ENCODE results near the gene HMGCLL1. TPM values are rescaled to one million over a fixed set of nuclear protein-coding genes. Genes with fewer than 3 reads are reported as not detected.

Gene HMGCLL1
- total and polyA plus RNA-seq, 2 donors (not counting 3 experiments of a cell fraction or from before 2014, with no cell fraction given) = not detected

GRCh38 chr6:55576811-55577210 is 2.2 kb downstream of the HMGCLL1 start:
- CTCF ChIA-PET = no interaction called here
- H2AFZ ChIP-seq (ENCODE audit: low read depth, low read length) = no peak overlapping the region
- POLR2A ChIA-PET = no interaction called here
- TF ChIP-seq POLR2A (IDR thresholded peaks at IDR 0.05; ENCODE audit: low read depth, low read length) = no peak
- TF ChIP-seq GATA2 (IDR thresholded peaks at IDR 0.05; ENCODE audit: insufficient read depth, insufficient read length, low read depth, low read length) = no peak
- TF ChIP-seq EZH2 (IDR thresholded peaks at IDR 0.05; ENCODE audit: borderline replicate concordance, low read depth, low read length, severe bottlenecking) = no peak
- no peak for TF ChIP-seq JUN (IDR thresholded peaks at IDR 0.05; ENCODE audit: borderline replicate concordance, insufficient read depth, insufficient read length, low read depth)
- no peak for TF ChIP-seq POLR2AphosphoS5 (IDR thresholded peaks at IDR 0.05; ENCODE audit: insufficient read depth, low read depth, low read length)
- no peak for TF ChIP-seq CTCF (IDR thresholded peaks at IDR 0.05; ENCODE audit: extremely low read depth in 1 of 2, insufficient read depth in 1 of 2, low read depth in 1 of 2, low read length in 2 of 2)
- no peak for TF ChIP-seq MAX (IDR thresholded peaks at IDR 0.05; ENCODE audit: insufficient read depth, insufficient read length)
- no peak overlapping the region for H3K27ac ChIP-seq (ENCODE audit: insufficient read depth, low read depth, low read length)
- no peaks in the 10 kb centered on the region for H3K9me3 ChIP-seq (replicated peaks; ENCODE audit: control insufficient read depth, insufficient read depth, low read length)
- peaks cover 3% of the 10 kb centered on the region for H3K4me1 ChIP-seq (ENCODE audit: control insufficient read depth, extremely low read depth, insufficient read depth, low read length)
- intact Hi-C loops (cut with micrococcal nuclease) (no loop called here), dilution Hi-C loops (cut with MboI; ENCODE audit: extremely low pct_ligation_motif_present, low sequenced_read_pairs) (no loop called here)
- H3K36me3 ChIP-seq (ENCODE audit: control insufficient read depth in 2 of 2, extremely low read depth in 1 of 2, insufficient read depth in 2 of 2, low read length in 2 of 2) = no peaks in the 10 kb centered on the region
- H3K4me2 ChIP-seq (ENCODE audit: insufficient read depth, low read length) = no peak overlapping the region
- H3K4me3 ChIP-seq (replicated peaks in 1 of 3; ENCODE audit: insufficient read depth in 1 of 3, low read depth in 1 of 3, low read length in 3 of 3) = no peak overlapping the region
- BruUV-seq (replicated peaks) = no TSS peak
- no peaks in the 10 kb centered on the region for H3K9me1 ChIP-seq (replicated peaks; ENCODE audit: control insufficient read depth, extremely low read depth, insufficient read depth, low read length)
- DNase-seq (ENCODE audit: low read depth, low spot score) = no peak
- H4K20me1 ChIP-seq (replicated peaks; ENCODE audit: control insufficient read depth, extremely low read depth, insufficient read depth, low read length) = no peaks in the 10 kb centered on the region
- peaks cover 10 to 14% of the 10 kb centered on the region in 2 experiments for H3K27me3 ChIP-seq (ENCODE audit: control insufficient read depth in 2 of 2, insufficient read depth in 2 of 2, low read length in 2 of 2)
- H3K79me2 ChIP-seq (ENCODE audit: control insufficient read depth, insufficient read depth, low read length) = no peaks in the 10 kb centered on the region
- no peak for FAIRE-seq
- H3K9ac ChIP-seq (replicated peaks; ENCODE audit: extremely low read depth, insufficient read depth, low read length) = no peak overlapping the region
